ENCODE data around the gene SUCLG2. TPM values are rescaled to one million over a fixed set of nuclear protein-coding genes. Genes with fewer than 3 reads are reported as not detected.

SUCLG2 gene
- total RNA-seq, 4 donors from 2014 or later: 29.5 to 40.2 (median 35.7) TPM

GRCh38 chr3:67608034-67608433 lies 46.4 kb downstream of the SUCLG2 start:
- TF ChIP-seq, protein P1, sequence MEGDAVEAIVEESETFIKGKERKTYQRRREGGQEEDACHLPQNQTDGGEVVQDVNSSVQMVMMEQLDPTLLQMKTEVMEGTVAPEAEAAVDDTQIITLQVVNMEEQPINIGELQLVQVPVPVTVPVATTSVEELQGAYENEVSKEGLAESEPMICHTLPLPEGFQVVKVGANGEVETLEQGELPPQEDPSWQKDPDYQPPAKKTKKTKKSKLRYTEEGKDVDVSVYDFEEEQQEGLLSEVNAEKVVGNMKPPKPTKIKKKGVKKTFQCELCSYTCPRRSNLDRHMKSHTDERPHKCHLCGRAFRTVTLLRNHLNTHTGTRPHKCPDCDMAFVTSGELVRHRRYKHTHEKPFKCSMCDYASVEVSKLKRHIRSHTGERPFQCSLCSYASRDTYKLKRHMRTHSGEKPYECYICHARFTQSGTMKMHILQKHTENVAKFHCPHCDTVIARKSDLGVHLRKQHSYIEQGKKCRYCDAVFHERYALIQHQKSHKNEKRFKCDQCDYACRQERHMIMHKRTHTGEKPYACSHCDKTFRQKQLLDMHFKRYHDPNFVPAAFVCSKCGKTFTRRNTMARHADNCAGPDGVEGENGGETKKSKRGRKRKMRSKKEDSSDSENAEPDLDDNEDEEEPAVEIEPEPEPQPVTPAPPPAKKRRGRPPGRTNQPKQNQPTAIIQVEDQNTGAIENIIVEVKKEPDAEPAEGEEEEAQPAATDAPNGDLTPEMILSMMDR (IDR thresholded peaks at IDR 0.05): no peak
- no peak for TF ChIP-seq POLR2A (IDR thresholded peaks at IDR 0.05)
- no peak for TF ChIP-seq POLR2AphosphoS5 (IDR thresholded peaks at IDR 0.05)
- TF ChIP-seq EP300 (IDR thresholded peaks at IDR 0.05): no peak
- no peak overlapping the region for H3K4me3 ChIP-seq
- no peaks in the 10 kb centered on the region for H3K27me3 ChIP-seq
- WGBS: 93% methylated on average over 2 of the region's 2 CpGs
- no peaks in the 10 kb centered on the region for H3K4me1 ChIP-seq
- no peak for DNase-seq (ENCODE audit: low spot score in 2 of 2)
- peaks cover 42% of the 10 kb centered on the region for H3K36me3 ChIP-seq
- no peaks in the 10 kb centered on the region for H3K9me3 ChIP-seq
- no peak overlapping the region for H3K27ac ChIP-seq

DNA sequence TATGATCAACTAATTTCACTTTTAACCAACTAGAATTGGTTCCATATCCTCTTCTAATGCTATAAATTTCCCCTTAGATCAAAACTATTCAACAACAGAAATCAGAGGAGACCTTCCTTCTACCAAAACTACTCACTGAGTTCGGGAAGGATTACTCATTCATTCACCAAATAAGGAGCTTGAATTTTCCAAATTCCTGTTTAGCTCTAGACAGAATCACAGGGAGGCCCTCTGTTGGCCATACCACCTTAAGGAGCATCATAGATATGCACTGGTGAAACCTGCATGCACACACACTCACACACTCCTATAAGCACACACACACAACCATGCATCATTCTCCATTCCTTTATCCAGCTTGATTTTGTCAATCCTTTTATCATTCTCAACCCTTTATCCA lies 49.0 kb downstream of the SUCLG2 start:
- no peak overlapping the region for H3K27ac ChIP-seq
- H3K36me3 ChIP-seq: peaks cover 42% of the 10 kb centered on the region
- WGBS: 58% methylated on average over 1 of the region's 1 CpG
- no peaks in the 10 kb centered on the region for H3K27me3 ChIP-seq
- H3K4me3 ChIP-seq: no peak overlapping the region
- DNase-seq (ENCODE audit: low spot score in 2 of 2): no peak
- no peaks in the 10 kb centered on the region for H3K4me1 ChIP-seq
- no peaks in the 10 kb centered on the region for H3K9me3 ChIP-seq
- TF ChIP-seq POLR2A (IDR thresholded peaks at IDR 0.05): no peak
- TF ChIP-seq, protein P1 (IDR thresholded peaks at IDR 0.05): no peak
- TF ChIP-seq POLR2AphosphoS5 (IDR thresholded peaks at IDR 0.05): no peak
- no peak for TF ChIP-seq EP300 (IDR thresholded peaks at IDR 0.05)

GRCh38 chr3:67602816-67603215 lies 51.6 kb downstream of the SUCLG2 start:
- no peak for DNase-seq (ENCODE audit: low spot score in 2 of 2)
- H3K4me1 ChIP-seq: no peaks in the 10 kb centered on the region
- 91% methylated on average over 2 of the region's 2 CpGs for WGBS
- no peak for TF ChIP-seq EP300 (IDR thresholded peaks at IDR 0.05)
- TF ChIP-seq, protein P1 (IDR thresholded peaks at IDR 0.05): no peak
- TF ChIP-seq POLR2A (IDR thresholded peaks at IDR 0.05): no peak
- no peak for TF ChIP-seq POLR2AphosphoS5 (IDR thresholded peaks at IDR 0.05)
- no peaks in the 10 kb centered on the region for H3K27me3 ChIP-seq
- no peak overlapping the region for H3K27ac ChIP-seq
- no peak overlapping the region for H3K4me3 ChIP-seq
- H3K36me3 ChIP-seq: peaks cover 26% of the 10 kb centered on the region
- no peaks in the 10 kb centered on the region for H3K9me3 ChIP-seq

GRCh38 chr3:67601919-67602608 lies 52.3 kb downstream of the SUCLG2 start:
- H3K4me1 ChIP-seq: no peaks in the 10 kb centered on the region
- WGBS: 94% methylated on average over 5 of the region's 5 CpGs
- H3K36me3 ChIP-seq: peaks cover 18% of the 10 kb centered on the region
- no peak for DNase-seq (ENCODE audit: low spot score in 2 of 2)
- no peak overlapping the region for H3K4me3 ChIP-seq
- no peak overlapping the region for H3K27ac ChIP-seq
- TF ChIP-seq POLR2AphosphoS5 (IDR thresholded peaks at IDR 0.05): no peak
- no peak for TF ChIP-seq POLR2A (IDR thresholded peaks at IDR 0.05)
- TF ChIP-seq, protein P1 (IDR thresholded peaks at IDR 0.05): no peak
- TF ChIP-seq EP300 (IDR thresholded peaks at IDR 0.05): no peak
- no peaks in the 10 kb centered on the region for H3K27me3 ChIP-seq
- no peaks in the 10 kb centered on the region for H3K9me3 ChIP-seq

DNA sequence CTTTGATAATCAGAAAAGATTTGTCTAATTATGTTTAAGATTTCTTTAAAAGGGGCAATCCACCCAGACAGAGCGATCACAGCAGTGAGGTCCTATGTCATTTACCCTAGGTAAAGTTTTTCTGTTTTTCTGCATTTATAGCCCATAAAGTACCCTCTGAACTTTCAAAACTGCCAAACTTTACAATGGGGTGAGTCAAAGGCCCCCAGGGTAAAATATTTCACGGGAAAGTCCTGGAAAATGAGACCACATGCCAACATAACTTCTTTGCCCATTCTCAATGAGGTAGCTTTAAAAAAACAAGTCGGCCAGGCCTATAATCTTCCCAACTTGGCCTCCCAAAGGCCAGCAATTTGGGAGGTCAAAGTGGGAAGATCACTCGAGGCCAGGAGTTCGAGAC lies 53.0 kb downstream of the SUCLG2 start:
- Histone ChIP-seq H3K4me3 (no peak overlapping the region), H3K27me3 (no peaks in the 10 kb centered on the region), H3K9me3 (no peaks in the 10 kb centered on the region), H3K27ac (no peak overlapping the region), H3K4me1 (no peaks in the 10 kb centered on the region), H3K36me3 (peaks cover 13% of the 10 kb centered on the region)
- TF ChIP-seq POLR2AphosphoS5 (IDR thresholded peaks at IDR 0.05): no peak
- TF ChIP-seq EP300 (IDR thresholded peaks at IDR 0.05): no peak
- TF ChIP-seq, protein P1 (IDR thresholded peaks at IDR 0.05): no peak
- no peak for TF ChIP-seq POLR2A (IDR thresholded peaks at IDR 0.05)
- no peak for DNase-seq (ENCODE audit: low spot score in 2 of 2)
- 69% methylated on average over 5 of the region's 5 CpGs for WGBS
